AG09309 (cell line): ENCODE results near the gene SLC30A1.

Experiments
- DNase-seq: peaks from one replicate; pipeline ENCODE4 v3.0.0-alpha.2; 2010; ENCODE audit warnings: low read depth
- H3K4me3 ChIP-seq: 2 replicates; pipeline ENCODE4 v1.5.1; 2011; ENCODE audit warnings: mild to moderate bottlenecking, low read depth, low read length, moderate library complexity; ENCODE audit not compliant: control insufficient read depth
- TF ChIP-seq, protein P1 (sequence below): IDR thresholded peaks from 2 replicates; pipeline ENCODE4 v1.5.1; 2011; ENCODE audit warnings: mild to moderate bottlenecking, low read depth, low read length, inconsistent platforms; ENCODE audit not compliant: insufficient read depth, control insufficient read depth; ENCODE audit errors: missing control alignments

Gene SLC30A1

DNA sequence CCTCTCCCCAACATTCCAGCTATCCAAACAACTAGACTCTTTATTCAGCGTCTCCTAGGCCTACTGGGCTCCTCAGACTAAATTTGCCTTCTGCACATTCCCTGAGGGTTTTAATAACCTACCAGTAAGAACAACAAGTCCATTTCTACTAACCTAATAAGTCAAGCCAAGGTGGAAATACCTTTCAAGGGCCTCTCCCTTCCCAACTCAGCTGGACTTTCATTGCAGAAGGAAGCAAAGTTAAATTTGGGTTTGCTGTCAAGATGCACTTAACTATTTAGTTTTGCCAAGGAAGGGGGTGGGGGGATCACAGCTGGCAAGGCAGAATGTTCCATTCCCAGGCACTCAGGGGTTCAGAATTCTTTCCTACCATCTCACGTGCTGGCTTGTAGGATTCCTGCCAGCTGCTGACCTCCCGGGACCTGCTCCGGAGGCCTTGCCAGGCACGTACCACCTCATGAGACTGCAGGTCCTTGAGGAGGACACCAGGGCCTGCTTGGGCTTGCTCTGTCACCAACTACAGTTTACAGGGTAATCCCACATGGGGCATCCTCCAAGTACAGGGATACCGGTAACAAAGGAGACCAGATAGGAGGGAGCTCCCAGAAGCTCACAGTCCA, 29.8 kb downstream of the SLC30A1 start:
- TF ChIP-seq, protein P1, sequence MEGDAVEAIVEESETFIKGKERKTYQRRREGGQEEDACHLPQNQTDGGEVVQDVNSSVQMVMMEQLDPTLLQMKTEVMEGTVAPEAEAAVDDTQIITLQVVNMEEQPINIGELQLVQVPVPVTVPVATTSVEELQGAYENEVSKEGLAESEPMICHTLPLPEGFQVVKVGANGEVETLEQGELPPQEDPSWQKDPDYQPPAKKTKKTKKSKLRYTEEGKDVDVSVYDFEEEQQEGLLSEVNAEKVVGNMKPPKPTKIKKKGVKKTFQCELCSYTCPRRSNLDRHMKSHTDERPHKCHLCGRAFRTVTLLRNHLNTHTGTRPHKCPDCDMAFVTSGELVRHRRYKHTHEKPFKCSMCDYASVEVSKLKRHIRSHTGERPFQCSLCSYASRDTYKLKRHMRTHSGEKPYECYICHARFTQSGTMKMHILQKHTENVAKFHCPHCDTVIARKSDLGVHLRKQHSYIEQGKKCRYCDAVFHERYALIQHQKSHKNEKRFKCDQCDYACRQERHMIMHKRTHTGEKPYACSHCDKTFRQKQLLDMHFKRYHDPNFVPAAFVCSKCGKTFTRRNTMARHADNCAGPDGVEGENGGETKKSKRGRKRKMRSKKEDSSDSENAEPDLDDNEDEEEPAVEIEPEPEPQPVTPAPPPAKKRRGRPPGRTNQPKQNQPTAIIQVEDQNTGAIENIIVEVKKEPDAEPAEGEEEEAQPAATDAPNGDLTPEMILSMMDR, result no peak
- H3K4me3 ChIP-seq, result no peak overlapping the region
- no peak for DNase-seq

- DNase-seq, result no peak
- TF ChIP-seq, protein P1, result no peak
- H3K4me3 ChIP-seq, result no peak overlapping the region
These were observed 30.5 kb downstream of the SLC30A1 start for GRCh38 chr1:211548321-211549091.

DNA sequence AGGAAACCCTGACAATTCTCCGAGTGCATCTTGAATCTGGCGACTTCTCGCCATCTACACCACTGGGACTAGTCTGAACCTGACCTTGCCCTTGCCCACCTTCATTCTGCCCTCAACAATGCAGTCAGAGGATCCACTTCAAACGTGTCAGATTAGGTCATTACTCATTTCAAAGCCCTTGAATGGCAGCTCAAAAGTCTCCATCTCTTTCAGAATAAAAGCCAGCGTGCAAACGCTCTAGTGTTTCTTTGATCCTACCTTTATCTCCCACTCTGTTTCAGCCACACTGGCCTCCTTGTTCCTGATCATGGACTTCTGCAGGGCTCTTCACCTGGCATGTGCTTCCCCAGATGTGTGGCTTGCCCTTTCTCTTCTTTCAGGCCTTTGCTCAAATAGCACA, 31.3 kb downstream of the SLC30A1 start:
- H3K4me3 ChIP-seq, result no peak overlapping the region
- no peak for DNase-seq
- TF ChIP-seq, protein P1, result no peak

DNA sequence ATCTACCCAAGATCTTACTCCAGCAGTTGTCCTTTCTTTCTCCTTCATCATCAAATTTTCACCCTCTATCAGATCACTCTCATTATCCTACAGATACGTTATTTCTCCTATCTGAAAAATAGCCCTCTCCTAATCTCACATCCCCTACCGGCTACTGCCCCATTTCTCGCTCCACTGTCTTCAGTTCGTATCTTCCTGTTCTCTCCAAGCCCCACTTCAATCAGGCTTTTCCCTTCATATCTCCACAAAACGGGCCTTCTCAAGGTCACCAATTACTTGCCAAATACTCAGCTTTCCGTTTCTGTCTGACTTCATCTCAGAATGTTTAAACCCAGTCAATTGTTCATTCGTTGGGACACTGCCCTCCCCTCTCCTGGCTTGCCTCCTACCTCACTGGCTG, 32.4 kb downstream of the SLC30A1 start:
- TF ChIP-seq, protein P1, result no peak
- H3K4me3 ChIP-seq, result no peak overlapping the region
- no peak for DNase-seq

DNA sequence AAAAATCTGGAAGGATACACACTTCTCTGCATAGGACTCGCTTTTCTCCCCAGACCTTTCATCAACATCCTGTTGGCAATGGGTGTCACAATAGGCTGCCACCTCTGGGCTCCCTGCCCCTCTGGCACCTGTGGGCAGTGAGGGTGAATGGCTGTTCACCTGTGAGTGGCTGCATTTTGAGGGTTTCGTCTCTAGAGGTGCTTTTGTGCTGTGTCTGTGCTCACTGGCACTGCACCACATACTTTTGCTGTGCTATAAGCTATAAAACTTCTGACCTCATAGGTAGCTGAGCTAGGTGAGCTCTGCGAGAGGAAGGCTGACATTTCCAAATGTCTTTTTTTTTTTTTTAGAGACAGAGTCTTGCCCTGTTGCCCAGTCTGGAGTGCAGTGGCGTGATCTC, 35.9 kb downstream of the SLC30A1 start:
- TF ChIP-seq, protein P1, result no peak
- no peak overlapping the region for H3K4me3 ChIP-seq
- DNase-seq, result no peak

DNA sequence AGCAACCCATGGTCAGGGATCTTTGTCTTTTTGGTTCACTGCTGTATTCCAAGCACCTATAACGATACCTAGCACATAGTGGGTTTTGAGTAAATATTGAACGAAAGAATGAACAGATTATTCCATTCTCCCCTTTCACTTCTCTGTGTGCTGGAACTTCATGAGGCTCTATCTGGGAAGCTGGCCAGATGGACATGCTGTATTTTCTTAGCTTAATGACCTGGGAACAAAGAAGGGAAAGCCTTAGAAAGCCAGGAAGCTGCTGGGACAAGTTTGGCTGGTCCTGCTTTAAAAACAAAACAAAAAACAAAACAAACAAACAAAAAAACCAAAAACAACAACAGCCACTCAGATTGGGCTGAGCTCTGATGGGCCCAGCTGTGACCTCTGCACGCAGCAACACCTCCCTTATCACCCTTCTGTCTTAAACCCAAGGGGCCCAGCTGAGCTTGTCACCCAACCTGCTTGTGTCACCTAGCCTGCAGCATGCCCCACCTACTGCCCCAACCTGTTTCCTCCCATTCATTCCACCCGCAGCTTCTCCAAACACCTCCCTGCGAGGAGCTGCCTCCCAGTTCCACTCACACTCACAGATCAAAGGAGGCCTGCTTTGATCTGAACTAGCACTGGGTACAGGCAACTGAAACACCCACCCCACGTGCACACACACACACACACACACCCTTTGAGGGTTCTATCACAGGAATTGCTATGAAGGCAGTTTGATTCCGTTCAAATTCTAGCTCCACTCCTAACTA, 37.1 kb downstream of the SLC30A1 start:
- TF ChIP-seq, protein P1, result no peak
- H3K4me3 ChIP-seq, result no peak overlapping the region
- DNase-seq, result no peak
